ENCODE measurements around the gene ADGRB2. TPM values are rescaled to one million over a fixed set of nuclear protein-coding genes. Genes with fewer than 3 reads are reported as not detected.

ADGRB2 gene
- polyA plus RNA-seq, 3 donors, result not detected

GRCh38 chr1:31761883-31762282 lies 2.3 kb downstream of the ADGRB2 start:
- no peaks in the 10 kb centered on the region for H3K36me3 ChIP-seq (replicated peaks in 1 of 2; ENCODE audit: control insufficient read depth in 1 of 2, insufficient read depth in 2 of 2, low read length in 2 of 2)
- H4K20me1 ChIP-seq (ENCODE audit: insufficient read depth, low read length), result no peaks in the 10 kb centered on the region
- H3K9ac ChIP-seq (ENCODE audit: insufficient read depth, low read length, poor library complexity, severe bottlenecking), result no peak overlapping the region
- peaks cover 21 to 34% of the 10 kb centered on the region in 2 donors for H3K4me1 ChIP-seq (ENCODE audit: control insufficient read depth in 1 of 2, insufficient read depth in 2 of 2, low read length in 2 of 2)
- no CpG with 5 or more reads among the region's 6 CpGs for WGBS (ENCODE audit: insufficient coverage)
- no peaks in the 10 kb centered on the region for H3K79me2 ChIP-seq (ENCODE audit: insufficient read depth, low read length)
- H3K9me3 ChIP-seq (replicated peaks in 1 of 2; ENCODE audit: control insufficient read depth in 1 of 2, insufficient read depth in 1 of 2, low read length in 2 of 2), result peaks cover 3 to 27% of the 10 kb centered on the region in 2 donors
- no peak overlapping the region for H3K27ac ChIP-seq (ENCODE audit: low read depth in 1 of 2, low read length in 2 of 2)
- no peak for DNase-seq
- H3K4me3 Mint-ChIP-seq, result peak overlapping the region in 1 of 2 donors; percentile 83
- intact Hi-C loops (cut with micrococcal nuclease), result loop anchor here in 1 of 2 donors (2.0 kb wide), 1 partner anchor 27 kb away; no protein-coding TSS in a partner anchor
- H3K27me3 ChIP-seq (ENCODE audit: control insufficient read depth in 2 of 2, insufficient read depth in 2 of 2, low read length in 2 of 2), result peaks cover 48 to 70% of the 10 kb centered on the region in 2 donors
- peaks cover 25% of the 10 kb centered on the region for H3K4me1 Mint-ChIP-seq
- H3K4me3 ChIP-seq (replicated peaks in 1 of 3; ENCODE audit: low read depth in 2 of 3, low read length in 3 of 3), result no peak overlapping the region
- TF ChIP-seq CTCF (IDR thresholded peaks at IDR 0.05), result no peak
- H3K27ac Mint-ChIP-seq, result peak overlapping the region in 1 of 7 donors; percentile 27
- H3K9me3 Mint-ChIP-seq, result peaks cover 0 to 15% (median 7%) of the 10 kb centered on the region in 7 donors
- peaks cover 5 to 9% of the 10 kb centered on the region in 2 donors for H3K36me3 Mint-ChIP-seq
- H3K27me3 Mint-ChIP-seq (ENCODE audit: low read depth in 3 of 3), result peaks cover 61 to 77% (median 76%) of the 10 kb centered on the region in 3 donors
- no peak overlapping the region for H2AFZ ChIP-seq (ENCODE audit: insufficient read depth, low read depth, low read length, poor library complexity, severe bottlenecking)
- H3K4me2 ChIP-seq (replicated peaks; ENCODE audit: extremely low read depth, low read length, poor library complexity, severe bottlenecking), result no peak overlapping the region

- Histone ChIP-seq H3K36me3 (replicated peaks in 1 of 2; ENCODE audit: control insufficient read depth in 1 of 2, insufficient read depth in 2 of 2, low read length in 2 of 2) (no peaks in the 10 kb centered on the region), H3K27me3 (ENCODE audit: control insufficient read depth in 2 of 2, insufficient read depth in 2 of 2, low read length in 2 of 2) (peaks cover 47 to 59% of the 10 kb centered on the region in 2 donors), H3K27ac (ENCODE audit: low read depth in 1 of 2, low read length in 2 of 2) (no peak overlapping the region), H4K20me1 (ENCODE audit: insufficient read depth, low read length) (no peaks in the 10 kb centered on the region), H3K4me1 (ENCODE audit: control insufficient read depth in 1 of 2, insufficient read depth in 2 of 2, low read length in 2 of 2) (peaks cover 21 to 34% of the 10 kb centered on the region in 2 donors), H2AFZ (ENCODE audit: insufficient read depth, low read depth, low read length, poor library complexity, severe bottlenecking) (peak overlapping the region; percentile 72), H3K4me2 (replicated peaks; ENCODE audit: extremely low read depth, low read length, poor library complexity, severe bottlenecking) (peak overlapping the region; percentile 78), H3K4me3 (replicated peaks in 1 of 3; ENCODE audit: low read depth in 2 of 3, low read length in 3 of 3) (peak overlapping the region in 2 of 3 experiments; percentile 18 to 71), H3K9me3 (replicated peaks in 1 of 2; ENCODE audit: control insufficient read depth in 1 of 2, insufficient read depth in 1 of 2, low read length in 2 of 2) (peaks cover 3 to 27% of the 10 kb centered on the region in 2 donors), H3K9ac (ENCODE audit: insufficient read depth, low read length, poor library complexity, severe bottlenecking) (peak overlapping the region; percentile 36), H3K79me2 (ENCODE audit: insufficient read depth, low read length) (no peaks in the 10 kb centered on the region)
- H3K4me1 Mint-ChIP-seq, result peaks cover 25% of the 10 kb centered on the region
- H3K4me3 Mint-ChIP-seq, result peak overlapping the region; percentile 60 to 83
- peak overlapping the region in 3 of 7 donors; percentile 2 to 77 (median 53) for H3K27ac Mint-ChIP-seq
- H3K36me3 Mint-ChIP-seq, result peaks cover 5 to 9% of the 10 kb centered on the region in 2 donors
- under 1% methylated on average over 49 of the region's 63 CpGs for WGBS (ENCODE audit: insufficient coverage)
- TF ChIP-seq CTCF (IDR thresholded peaks at IDR 0.05), result no peak
- intact Hi-C loops (cut with micrococcal nuclease), result loop anchor here in 1 of 2 donors (2.0 kb wide), 1 partner anchor 28 kb away; no protein-coding TSS in a partner anchor
- H3K27me3 Mint-ChIP-seq (ENCODE audit: low read depth in 3 of 3), result peaks cover 52 to 67% (median 65%) of the 10 kb centered on the region in 3 donors
- peaks cover 0 to 15% (median 7%) of the 10 kb centered on the region in 7 donors for H3K9me3 Mint-ChIP-seq
- peak; percentile 72 to 85 (median 75) for DNase-seq
These were observed 3.4 kb downstream of the ADGRB2 start for GRCh38 chr1:31760471-31761470.

All from CD14-positive monocyte (primary cell).